Head of caudate nucleus (tissue), 42 donors: ENCODE measurements around the gene COQ8B.
A peak's percentile ranks its signal among the peaks of the same experiment; 100 is the strongest.

Experiments used
- DNase-seq, 42 donors: peaks; one replicate each; pipeline versions ENCODE4 v3.0.0 to v3.0.0-alpha.2; 2020 to 2021; ENCODE audit warnings: mixed read lengths in 7 of 42
- intact Hi-C: fragments of 100-400 bp; cut with DNase I; formaldehyde crosslinking; loops from one replicate; pipeline ENCODE4 v1.15.0; 2022

COQ8B gene

DNA sequence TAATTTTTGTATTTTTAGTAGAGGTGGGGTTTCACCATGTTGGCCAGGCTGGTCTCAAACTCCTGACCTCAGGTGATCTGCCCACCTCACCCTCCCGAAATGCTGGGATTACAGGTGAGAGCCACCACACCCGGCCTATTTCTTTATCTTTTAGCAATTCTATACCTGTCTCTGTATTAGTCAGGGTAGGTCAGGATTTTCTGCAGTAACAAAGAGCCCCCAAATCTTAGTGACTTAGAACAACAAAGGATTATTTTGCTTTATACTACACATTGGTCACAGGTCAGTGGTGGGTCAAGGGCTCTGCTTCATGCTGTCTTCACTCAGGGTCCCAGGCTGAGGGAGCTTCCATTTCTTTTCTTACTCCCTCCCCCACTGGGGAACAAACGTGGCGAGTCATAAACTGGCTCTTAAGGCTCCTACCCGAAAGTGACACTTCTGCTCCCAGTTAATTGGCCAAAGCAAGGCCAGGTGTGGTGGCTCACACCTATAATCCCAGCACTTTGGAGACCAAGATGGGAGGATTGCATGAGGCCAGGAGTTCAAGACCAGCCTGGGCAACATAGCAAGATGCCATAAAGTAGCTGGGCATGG lies 7.1 kb upstream of the COQ8B start:
- intact Hi-C loops: no loop called here
- no peak for DNase-seq

DNA sequence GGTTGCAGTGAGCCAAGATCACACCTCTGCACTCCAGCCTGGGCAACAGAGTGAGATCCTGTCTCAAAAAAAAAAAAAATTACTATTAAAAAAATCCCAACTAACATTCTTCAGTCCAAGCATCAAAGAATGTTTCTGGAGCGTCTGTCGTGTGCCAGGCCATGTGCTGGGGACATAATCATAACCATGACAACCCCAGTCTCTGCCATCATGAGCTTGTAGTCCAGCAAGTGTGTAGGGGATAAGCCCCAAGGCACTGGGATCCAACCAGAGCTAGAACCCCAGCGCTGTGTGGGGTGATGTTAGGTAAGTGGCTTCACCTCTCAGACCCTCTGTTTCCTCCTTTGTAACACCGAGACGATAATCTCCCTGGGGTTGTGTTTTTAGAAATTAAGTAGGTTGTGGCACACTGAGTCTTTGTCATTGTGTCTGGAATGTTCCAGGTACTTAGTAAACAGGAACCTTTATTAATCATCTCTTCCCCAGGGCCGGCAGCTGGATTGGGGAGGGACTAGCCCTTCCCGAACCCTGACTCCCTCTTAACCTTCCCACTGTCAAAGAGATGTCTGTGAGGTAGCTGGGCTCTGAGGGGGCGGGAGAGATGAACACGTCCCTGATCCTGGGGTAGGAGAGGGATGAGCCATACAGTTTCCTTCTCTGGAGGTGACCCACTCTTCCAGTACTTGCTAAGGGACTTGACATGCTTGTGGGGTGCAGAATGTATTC lies 5.4 kb upstream of the COQ8B start:
- peak in 5 of 42 donors; percentile 22 to 48 (median 32) for DNase-seq
- intact Hi-C loops: no loop called here

DNA sequence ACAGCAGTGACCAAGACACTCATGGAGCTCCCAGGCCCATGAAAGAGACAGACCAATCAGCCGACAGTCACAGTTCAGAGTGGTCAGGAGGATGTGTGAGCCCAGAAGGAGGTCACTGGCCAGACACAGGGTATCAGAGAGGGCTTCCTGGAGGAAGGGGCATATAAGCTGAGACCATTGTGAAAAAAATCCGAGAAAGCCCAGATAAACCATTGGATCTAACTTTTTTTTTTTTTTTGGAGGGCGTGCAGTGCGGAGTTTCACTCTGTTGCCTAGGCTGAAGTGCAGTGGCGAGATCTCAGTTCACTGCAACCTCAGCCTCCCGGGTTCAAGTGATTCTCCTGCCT lies 4.4 kb upstream of the COQ8B start:
- intact Hi-C loops: no loop called here
- no peak for DNase-seq

DNA sequence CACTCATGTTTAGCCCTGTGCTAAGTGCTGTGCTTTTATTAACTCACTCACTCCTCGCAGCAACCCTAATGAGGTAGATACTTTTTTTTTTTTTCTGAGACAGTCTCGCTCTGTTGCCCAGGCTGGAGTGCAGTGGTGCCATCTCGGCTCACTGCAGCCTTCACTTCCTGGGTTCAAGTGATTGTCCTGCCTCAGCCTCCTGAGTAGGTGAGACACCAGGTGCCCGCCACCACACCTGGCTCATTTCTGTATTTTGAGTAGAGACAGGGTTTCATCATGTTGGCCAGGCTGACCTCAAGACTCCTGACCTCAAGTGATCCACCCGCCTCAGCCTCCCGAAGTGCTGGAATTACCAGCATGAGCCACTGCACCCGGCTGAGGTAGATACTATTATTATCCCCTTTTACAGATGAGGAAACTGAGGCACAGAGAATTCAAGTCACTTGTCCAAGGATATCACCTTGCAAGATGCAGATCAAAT lies 2.8 kb upstream of the COQ8B start:
- intact Hi-C loops: no loop called here
- DNase-seq: no peak

DNA sequence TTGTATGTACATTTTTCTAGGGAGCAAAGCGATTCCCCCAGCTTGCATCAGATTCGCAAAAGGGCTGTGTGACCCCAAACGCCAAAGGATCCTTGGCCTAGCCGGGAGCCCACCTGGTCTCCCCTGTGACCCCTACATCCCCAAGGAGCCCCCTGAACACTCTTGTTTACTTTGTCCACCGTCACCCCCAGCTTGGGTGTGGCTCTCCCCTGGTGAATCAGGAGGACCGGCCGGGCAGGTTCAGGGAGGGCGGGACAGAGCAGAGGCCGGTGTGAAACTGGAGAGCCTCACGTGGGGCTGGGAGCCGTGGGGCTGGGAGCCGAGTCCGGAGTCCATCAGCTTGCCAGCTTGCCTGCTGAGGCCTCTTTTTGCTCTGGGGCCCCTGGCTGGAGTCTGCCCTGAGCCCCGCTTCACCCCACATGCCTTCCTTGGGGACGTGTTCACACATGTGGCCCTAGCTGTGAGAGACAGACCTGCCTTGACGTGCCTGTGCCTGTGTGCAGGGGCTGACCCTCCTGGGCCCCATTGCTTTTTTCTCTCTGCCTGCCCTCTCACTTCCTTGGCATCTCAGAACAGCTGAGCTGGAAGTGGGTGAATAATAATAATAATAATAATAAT lies 2.2 kb upstream of the COQ8B start:
- peak in 22 of 42 donors; percentile 9 to 59 (median 34) for DNase-seq
- intact Hi-C loops: no loop called here

DNA sequence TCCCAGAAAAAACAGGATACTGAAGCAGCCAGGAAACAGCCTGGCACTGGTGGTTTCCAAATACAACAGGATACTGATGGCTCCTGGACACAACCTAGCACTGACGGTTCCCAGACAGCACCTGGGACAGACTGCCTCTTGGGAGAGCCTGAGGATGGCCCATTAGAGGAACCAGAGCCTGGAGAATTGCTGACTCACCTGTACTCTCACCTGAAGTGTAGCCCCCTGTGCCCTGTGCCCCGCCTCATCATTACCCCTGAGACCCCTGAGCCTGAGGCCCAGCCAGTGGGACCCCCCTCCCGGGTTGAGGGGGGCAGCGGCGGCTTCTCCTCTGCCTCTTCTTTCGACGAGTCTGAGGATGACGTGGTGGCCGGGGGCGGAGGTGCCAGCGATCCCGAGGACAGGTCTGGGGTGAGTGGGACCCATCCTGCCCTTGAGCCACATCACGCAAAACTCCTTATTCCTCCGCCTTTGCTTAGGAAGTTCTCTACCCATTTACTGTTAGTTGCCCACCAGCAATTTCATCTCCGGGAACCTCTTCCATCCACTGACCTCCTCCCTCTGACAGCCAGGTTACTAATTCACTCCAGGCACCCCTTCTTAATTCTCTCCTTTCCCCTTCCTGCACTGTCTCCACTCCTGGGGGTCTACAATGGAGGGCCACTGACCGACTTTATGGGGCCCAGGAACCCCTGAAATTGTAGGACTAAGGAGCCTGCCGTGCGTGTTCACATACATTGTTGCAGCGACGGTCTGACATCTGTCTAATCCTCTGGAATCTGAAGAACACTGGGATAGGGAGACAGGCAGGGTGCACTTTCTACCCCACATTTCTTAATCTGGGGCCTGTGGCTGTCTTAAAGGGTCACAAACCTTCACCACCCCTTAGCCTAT lies 1.4 kb upstream of the COQ8B start:
- peak in 9 of 42 donors; percentile 20 to 52 (median 35) for DNase-seq
- intact Hi-C loops: loop anchor here (2.0 kb wide), 1 partner anchor 89 kb away; no protein-coding TSS in a partner anchor

DNA sequence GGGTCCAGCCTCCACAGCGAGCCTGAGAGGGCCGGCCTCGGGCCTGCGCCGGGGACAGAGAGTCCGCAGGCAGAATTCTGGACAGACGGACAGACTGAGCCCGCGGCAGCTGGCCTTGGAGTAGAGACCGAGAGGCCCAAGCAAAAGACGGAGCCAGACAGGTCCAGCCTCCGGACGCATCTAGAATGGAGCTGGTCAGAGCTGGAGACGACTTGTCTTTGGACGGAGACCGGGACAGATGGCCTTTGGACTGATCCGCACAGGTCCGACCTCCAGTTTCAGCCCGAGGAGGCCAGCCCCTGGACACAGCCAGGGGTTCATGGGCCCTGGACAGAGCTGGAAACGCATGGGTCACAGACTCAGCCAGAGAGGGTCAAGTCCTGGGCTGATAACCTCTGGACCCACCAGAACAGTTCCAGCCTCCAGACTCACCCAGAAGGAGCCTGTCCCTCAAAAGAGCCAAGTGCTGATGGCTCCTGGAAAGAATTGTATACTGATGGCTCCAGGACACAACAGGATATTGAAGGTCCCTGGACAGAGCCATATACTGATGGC lies 716 bp upstream of the COQ8B start:
- intact Hi-C loops: loop anchor here (2.0 kb wide), 1 partner anchor 89 kb away; no protein-coding TSS in a partner anchor
- peak in 10 of 42 donors; percentile 12 to 54 (median 22) for DNase-seq

DNA sequence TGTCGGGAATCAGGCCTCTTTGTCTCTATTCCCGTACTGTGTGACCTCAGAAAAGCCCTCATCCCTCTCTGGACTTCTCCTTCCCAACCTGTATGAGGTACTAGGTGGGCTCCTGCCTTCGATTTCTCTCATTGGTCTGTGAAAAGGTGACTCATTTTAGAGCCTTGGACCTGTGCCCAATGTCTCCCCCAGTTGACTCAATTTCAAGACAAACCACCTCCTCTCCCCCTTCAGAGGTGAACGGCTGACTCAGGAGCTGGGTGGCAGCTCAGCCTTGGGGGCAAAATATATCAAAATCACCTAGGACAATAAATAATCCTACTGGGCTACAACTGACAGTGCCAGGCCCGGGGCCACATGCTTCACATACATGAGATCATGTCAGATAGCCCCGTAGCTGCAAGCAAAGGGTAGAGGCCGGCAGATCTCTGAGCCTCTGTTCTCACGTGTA lies 630 bp downstream of the COQ8B start:
- intact Hi-C loops: loop anchor here (2.0 kb wide), 1 partner anchor 91 kb away; no protein-coding TSS in a partner anchor
- peak in 17 of 42 donors; percentile 19 to 80 (median 43) for DNase-seq

DNA sequence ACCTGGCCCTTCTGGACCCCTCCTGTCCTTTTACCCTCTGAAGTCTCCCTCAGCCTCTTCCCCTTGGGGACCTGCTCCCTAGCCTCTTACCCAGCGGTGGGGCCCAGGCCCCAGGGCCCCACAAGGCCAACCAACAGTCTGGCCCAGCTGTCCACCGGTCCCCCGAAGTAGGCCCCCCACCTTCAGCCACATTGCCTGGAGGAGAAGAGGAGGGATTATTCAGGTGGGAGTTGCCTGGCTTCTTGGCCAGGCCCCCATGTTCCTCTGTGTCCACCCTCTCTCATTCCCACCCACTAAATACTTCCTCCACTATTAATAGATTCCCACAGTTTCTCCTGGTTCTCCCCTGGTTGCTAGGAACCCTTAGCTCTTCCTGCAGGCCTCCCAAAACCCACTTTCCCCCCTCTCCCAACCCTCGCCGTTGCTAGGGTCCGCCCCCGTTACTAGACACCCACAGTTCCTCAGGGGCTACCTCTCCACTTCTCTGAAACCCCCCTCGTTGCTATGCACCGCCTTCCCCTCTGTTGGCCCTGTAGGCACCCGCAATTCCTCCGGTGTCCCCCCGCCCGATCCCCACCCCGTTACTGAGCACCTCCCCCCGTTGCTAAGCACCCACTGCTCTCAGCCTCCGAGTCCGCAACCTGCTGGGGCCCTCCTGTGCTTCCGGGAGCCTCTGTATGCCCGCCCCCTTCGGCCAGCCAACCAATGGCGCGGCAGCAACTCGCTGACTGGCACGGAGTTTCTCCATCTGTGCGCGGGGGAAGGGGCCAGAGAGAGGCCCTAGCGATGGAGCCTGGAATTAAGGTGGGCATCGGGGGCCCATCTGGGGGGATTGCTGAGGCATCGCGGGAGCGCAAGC lies 2.0 kb downstream of the COQ8B start:
- peak; percentile 90 to 99 (median 97) for DNase-seq
- intact Hi-C loops: loop anchor here (2.0 kb wide), 1 partner anchor 36 kb away; the partner anchor contains the start of genes ACTMAP and SNRPA

DNA sequence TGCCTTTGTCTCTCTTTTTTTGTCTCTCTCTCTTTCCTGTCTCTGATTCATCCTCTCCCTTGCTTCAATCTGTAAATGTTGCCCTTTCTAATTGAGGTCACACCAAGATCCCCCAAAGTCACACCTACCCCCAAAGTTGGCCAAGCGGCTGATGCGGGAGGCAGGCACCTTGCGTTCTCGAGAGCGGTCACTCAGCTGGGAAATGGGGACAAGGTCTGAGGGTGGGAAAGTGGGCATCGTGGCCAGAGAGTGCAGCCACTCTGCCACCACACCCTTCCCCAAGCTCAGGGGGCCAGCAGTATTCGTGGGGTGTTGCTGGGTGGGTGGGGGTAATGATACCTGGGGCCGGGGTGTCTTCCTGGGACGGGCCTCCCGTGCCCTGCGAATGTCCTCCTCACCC lies 2.7 kb downstream of the COQ8B start:
- DNase-seq: no peak
- intact Hi-C loops: loop anchor here (2.0 kb wide), 1 partner anchor 37 kb away; the partner anchor contains the start of genes ACTMAP and SNRPA

DNA sequence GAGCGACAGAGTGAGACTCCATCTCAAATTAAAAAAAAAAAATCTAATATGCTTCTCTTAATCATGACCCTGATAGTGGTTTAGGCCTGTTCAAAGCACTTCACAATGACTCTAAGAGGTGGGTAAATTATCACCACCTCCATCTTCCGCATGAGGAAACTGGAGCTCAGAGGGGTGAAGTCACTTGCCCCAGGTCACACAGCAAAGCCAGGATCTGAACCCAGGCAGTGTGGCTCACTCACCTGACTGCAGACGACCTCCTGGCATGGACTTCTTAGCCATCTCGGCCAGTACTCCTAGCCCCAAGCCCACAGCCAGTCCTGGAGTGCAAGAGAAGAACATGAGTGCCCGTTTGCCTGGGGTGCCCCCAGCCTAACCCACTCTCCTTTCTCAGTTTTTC lies 6.9 kb downstream of the COQ8B start:
- intact Hi-C loops: no loop called here
- DNase-seq: no peak

DNA sequence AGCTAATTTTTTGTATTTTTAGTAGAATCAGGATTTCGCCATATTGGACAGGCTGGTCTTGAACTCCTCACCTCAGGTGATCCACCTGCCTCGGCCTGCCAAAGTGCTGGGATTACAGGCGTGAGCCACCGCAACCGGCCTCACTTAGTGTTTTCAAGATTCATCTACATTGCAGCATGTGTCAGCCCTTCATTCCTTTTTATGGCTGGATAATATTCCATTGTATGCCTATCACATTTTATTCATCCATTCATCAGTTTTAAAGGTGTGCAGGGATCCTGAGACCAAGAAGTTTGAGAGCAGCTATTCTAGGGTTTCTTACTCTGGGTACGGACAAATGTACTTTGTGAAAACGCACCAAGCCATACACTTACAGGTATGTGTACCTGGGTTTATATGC lies 9.1 kb downstream of the COQ8B start:
- DNase-seq: no peak
- intact Hi-C loops: no loop called here

DNA sequence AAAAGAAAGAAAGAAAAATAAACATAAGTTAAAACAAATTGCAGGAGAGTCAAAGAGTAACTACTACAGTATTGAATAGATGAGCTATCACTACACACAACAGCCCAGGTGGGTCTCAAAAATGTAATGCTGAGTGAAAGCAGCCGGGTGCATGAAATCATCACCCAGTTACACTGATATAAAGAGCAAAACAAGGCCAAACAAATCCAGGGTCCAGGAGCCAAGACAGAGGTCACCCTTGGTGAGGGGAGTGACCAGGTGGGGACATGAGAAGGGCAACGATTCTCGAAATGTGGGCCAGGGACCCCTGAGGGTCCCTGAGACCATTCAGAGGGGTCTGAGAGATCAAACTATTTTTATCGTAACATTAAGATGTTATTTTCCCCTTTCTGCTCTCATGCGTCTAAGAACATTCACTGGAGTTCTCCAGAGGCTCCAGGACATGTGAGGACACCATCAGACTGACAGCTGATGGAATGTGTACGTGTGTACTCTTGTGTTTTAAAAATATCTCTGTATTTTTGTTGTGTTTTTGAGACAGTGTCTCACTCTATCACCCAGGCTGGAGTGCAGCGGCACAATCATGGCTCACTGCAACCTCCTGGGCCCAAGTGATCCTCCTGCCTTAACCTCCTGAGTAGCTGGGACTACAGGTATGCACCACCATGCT lies 10.6 kb downstream of the COQ8B start:
- intact Hi-C loops: no loop called here
- DNase-seq: no peak

DNA sequence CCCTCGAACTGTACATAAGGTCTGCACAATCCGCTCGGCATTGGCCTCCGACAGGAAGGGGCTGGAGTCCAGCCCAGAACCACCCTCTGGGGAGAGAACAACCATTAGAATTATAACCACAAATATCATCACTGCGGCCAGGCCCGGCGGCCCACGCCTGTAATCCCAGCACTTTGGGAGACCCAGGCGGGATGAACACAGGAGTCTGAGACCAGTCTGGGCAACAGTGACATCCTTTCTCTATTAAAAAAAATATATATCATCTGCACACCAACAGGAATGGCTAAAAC lies 11.4 kb downstream of the COQ8B start:
- intact Hi-C loops: no loop called here
- DNase-seq: no peak

DNA sequence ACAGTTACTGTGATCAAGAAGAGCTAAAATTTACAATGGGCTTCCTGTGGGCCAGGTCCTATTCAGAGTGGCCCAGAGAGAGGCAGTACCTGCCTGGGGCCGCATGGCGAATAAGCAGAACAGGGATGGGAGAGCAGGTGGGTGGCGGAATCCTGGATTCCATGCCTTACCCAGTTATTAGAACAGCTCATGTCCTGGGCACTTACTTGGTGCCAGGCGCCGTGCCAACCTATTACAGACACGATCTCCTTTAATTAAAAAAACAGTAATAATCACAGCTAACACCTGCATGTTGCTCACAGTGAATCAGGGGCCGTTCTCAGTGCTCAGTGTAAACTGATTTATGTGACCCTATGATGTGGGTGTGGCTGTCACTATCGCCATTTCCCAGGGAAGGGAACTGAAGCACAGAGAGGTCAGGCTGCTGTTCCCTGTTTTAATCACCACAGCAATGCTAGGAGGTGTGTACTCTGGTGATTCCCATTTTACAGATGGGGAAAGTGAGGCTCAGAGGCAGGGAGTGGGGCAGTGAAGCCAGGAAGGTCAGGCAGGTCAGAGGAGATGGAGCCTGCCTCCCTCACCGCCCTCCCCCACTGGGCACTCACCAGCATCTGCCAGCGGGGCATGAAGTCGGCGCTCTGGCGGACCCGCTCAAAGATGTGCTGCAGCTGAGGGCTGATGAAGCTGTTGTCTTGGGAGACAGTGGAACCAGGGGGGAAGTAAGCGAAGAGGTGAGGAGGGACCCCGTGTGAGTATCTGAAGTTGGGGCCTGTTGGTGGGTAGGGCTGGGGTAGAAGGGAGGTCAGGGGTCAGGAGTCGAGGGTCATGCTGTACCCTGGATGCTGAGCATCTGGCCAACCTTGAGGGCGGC lies 12.0 kb downstream of the COQ8B start:
- intact Hi-C loops: no loop called here
- no peak for DNase-seq

DNA sequence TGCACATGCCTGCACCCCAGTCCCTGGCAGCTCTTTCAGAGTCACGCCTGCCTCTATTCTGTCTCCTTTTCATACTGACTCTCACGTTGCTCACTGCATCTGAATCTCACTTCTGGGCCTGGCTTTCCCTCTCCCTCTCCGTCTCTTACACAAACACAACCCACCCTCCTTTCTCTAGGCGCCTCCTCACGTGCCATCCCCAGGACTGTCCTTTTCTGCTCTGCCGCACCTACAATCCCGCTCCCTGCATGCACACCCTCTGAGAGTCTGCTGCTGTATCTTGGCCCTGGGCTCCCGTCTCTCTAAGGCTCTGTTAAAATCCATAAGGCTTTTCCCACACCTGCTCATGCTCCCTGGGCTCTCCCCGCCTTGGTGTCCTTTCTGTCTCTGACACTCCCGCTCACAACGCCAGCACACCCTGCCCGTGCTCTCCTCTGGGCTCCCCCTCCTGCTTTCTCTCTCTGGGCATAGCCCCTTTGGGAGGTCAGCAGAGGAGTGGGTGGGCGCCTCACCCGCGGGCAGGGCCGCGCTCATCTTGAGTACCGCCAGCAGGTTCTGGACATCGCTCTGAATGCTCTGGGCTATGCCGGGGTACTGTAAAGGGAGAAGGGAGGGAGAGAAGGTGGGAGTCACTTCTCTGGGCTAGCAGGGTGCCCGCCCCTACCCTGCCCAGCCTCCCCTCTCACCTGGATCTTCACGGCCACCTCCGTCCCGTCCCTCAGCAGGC lies 13.5 kb downstream of the COQ8B start:
- intact Hi-C loops: no loop called here

More for the DNA sequence above, 13.5 kb downstream of the COQ8B start:
- DNase-seq: no peak
